Esophagus squamous epithelium (tissue), 5 donors: ENCODE data around the gene MACC1. TPM values are rescaled to one million over a fixed set of nuclear protein-coding genes. Genes with fewer than 3 reads are reported as not detected.
"Not testable (repeated sequence)": the region's sequence is repeated elsewhere in the genome, so short reads cannot be mapped to it uniquely, and the experiment has no call there.

ENCODE experiments used
- DNase-seq: peaks from one replicate; lab custom pipeline; 2025; lab: John Stamatoyannopoulos, UW
- H3K27ac ChIP-seq, 4 donors: fragments of 200-600 bp; sonication (generic); one replicate each; pipeline ENCODE4 v1.5.1; 2016 to 2019; ENCODE audit warnings: mild to moderate bottlenecking in 1 of 4
- H3K27me3 ChIP-seq, 4 donors: fragments of 200-600 bp; sonication (generic); 1 replicate in 3 of 4; 2 replicates in 1 of 4; pipeline versions ENCODE4 v1.5.1 to v1.6.0; 2017 to 2021; ENCODE audit warnings: antibody characterized with exemption in 1 of 4
- H3K36me3 ChIP-seq, 3 donors: fragments of 200-600 bp; sonication (generic); one replicate each; pipeline ENCODE4 v1.5.1; 2016 to 2019
- H3K4me1 ChIP-seq, 3 donors: fragments of 200-600 bp; sonication (generic); one replicate each; pipeline ENCODE4 v1.5.1; 2017 to 2019
- H3K4me3 ChIP-seq, 4 donors: fragments of 200-600 bp; sonication (generic); 1 replicate in 3 of 4; 2 replicates in 1 of 4; pipeline ENCODE4 v1.5.1; 2016 to 2019; ENCODE audit warnings: mild to moderate bottlenecking in 2 of 4, moderate library complexity in 1 of 4
- H3K9me3 ChIP-seq, 3 donors: fragments of 200-600 bp; sonication (generic); one replicate each; pipeline ENCODE4 v1.5.1; 2016 to 2019
- CTCF ChIP-seq, 6 experiments: fragments of 450-650 bp in 4 of 6; fragments of 200-600 bp in 2 of 6; sonication (generic) in 2 of 6; IDR thresholded peaks; one replicate each; pipeline ENCODE4 v1.5.1; 2016 to 2019; ENCODE audit warnings: antibody characterized with exemption in 6 of 6, mild to moderate bottlenecking in 4 of 6, moderate library complexity in 4 of 6
- POLR2A ChIP-seq, 4 donors: fragments of 450-650 bp; IDR thresholded peaks; one replicate each; pipeline ENCODE4 v1.6.1; 2017; ENCODE audit warnings: antibody characterized with exemption in 4 of 4, mild to moderate bottlenecking in 4 of 4, moderate library complexity in 3 of 4
- WGBS, 2 donors: methylation state at CpG; one replicate each; pipeline ENCODE4 v1.1.5; 2018; 5-methylcytosine and 5-hydroxymethylcytosine counted together
- intact Hi-C: fragments of 100-400 bp; cut with DNase I; formaldehyde crosslinking; loops from one replicate; pipeline ENCODE4 v1.15.0; 2022
- total RNA-seq, 4 donors: library from RNA; depleted of rRNA; stranded (reverse); fragments of >200 nt; gene quantifications; one replicate each; pipeline ENCODE4 v1.1.0, GENCODE V29; 2016
- donor health status: DM: yes; HTN: yes; CAD: no.

The MACC1 gene
- total RNA-seq, 4 donors from 2014 or later = 17.4 to 32.8 (median 23.2) TPM

GRCh38 chr7:20188567-20188966 is 28.6 kb downstream of the MACC1 start:
- no peaks in the 10 kb centered on the region for H3K27me3 ChIP-seq
- peaks cover 0 to 8% (median 0%) of the 10 kb centered on the region in 3 donors for H3K36me3 ChIP-seq
- DNase-seq = no peak
- 83 to 100% methylated on average over 1 of the region's 1 CpG for WGBS, 2 donors
- H3K4me1 ChIP-seq = no peaks in the 10 kb centered on the region
- intact Hi-C loops = no loop called here
- no peak overlapping the region for H3K27ac ChIP-seq
- TF ChIP-seq POLR2A (IDR thresholded peaks at IDR 0.05) = no peak
- no peak for TF ChIP-seq CTCF (IDR thresholded peaks at IDR 0.05)
- peaks cover 0 to 11% (median 0%) of the 10 kb centered on the region in 3 donors for H3K9me3 ChIP-seq
- no peak overlapping the region for H3K4me3 ChIP-seq

- intact Hi-C loops, H3K27ac ChIP-seq, H3K4me1 ChIP-seq, H3K36me3 ChIP-seq, DNase-seq, H3K4me3 ChIP-seq, H3K27me3 ChIP-seq: not testable (repeated sequence)
- H3K9me3 ChIP-seq = peaks cover 0 to 11% (median 0%) of the 10 kb centered on the region in 3 donors
- 60 to 69% methylated on average over 2 to 4 of the region's 4 CpGs for WGBS, 2 donors
These were observed 29.3 kb downstream of the MACC1 start for GRCh38 chr7:20187850-20188249.

GRCh38 chr7:20185988-20186387 is 31.2 kb downstream of the MACC1 start:
- Histone ChIP-seq H3K4me1 (no peaks in the 10 kb centered on the region), H3K9me3 (peaks cover 0 to 11% (median 0%) of the 10 kb centered on the region in 3 donors), H3K27ac (no peak overlapping the region), H3K36me3 (peaks cover 0 to 8% (median 0%) of the 10 kb centered on the region in 3 donors), H3K27me3 (no peaks in the 10 kb centered on the region), H3K4me3 (no peak overlapping the region)
- WGBS, 2 donors = 95 to 97% methylated on average over 5 of the region's 5 CpGs
- intact Hi-C loops = no loop called here
- no peak for TF ChIP-seq POLR2A (IDR thresholded peaks at IDR 0.05)
- no peak for TF ChIP-seq CTCF (IDR thresholded peaks at IDR 0.05)
- DNase-seq = no peak

- intact Hi-C loops = no loop called here
- H3K27ac ChIP-seq = no peak overlapping the region
- no peaks in the 10 kb centered on the region for H3K4me1 ChIP-seq
- no peaks in the 10 kb centered on the region for H3K9me3 ChIP-seq
- H3K4me3 ChIP-seq = no peak overlapping the region
- 72 to 82% methylated on average over 4 of the region's 4 CpGs for WGBS, 2 donors
- DNase-seq = no peak
- no peaks in the 10 kb centered on the region for H3K27me3 ChIP-seq
- peaks cover 0 to 9% (median 0%) of the 10 kb centered on the region in 3 donors for H3K36me3 ChIP-seq
- TF ChIP-seq CTCF (IDR thresholded peaks at IDR 0.05) (no peak), POLR2A (IDR thresholded peaks at IDR 0.05) (no peak)
These were observed 34.1 kb downstream of the MACC1 start for GRCh38 chr7:20183086-20183485.

- H3K9me3 ChIP-seq = no peaks in the 10 kb centered on the region
- no peak for DNase-seq
- 66 to 74% methylated on average over 6 of the region's 6 CpGs for WGBS, 2 donors
- no peak overlapping the region for H3K4me3 ChIP-seq
- no peaks in the 10 kb centered on the region for H3K27me3 ChIP-seq
- H3K27ac ChIP-seq = no peak overlapping the region
- no peaks in the 10 kb centered on the region for H3K4me1 ChIP-seq
- H3K36me3 ChIP-seq = peaks cover 0 to 9% (median 0%) of the 10 kb centered on the region in 3 donors
- intact Hi-C loops = no loop called here
- no peak for TF ChIP-seq POLR2A (IDR thresholded peaks at IDR 0.05)
- TF ChIP-seq CTCF (IDR thresholded peaks at IDR 0.05) = no peak
These were observed 40.5 kb downstream of the MACC1 start for GRCh38 chr7:20176578-20177242.
